Spleen (tissue), 11 donors: ENCODE measurements around the gene FES. TPM values are rescaled to one million over a fixed set of nuclear protein-coding genes. Genes with fewer than 3 reads are reported as not detected.
A peak's percentile ranks its signal among the peaks of the same experiment; 100 is the strongest.

Source experiments
- DNase-seq: peaks from one replicate; pipeline ENCODE4 v3.0.0-alpha.2; 2020
- H3K27ac ChIP-seq, 8 donors: fragments of 200-600 bp; sonication (generic) in 7 of 8; 1 replicate in 4 of 8; 2 replicates in 4 of 8; pipeline versions ENCODE4 v1.5.0 to v1.8.0; 2016 to 2021; ENCODE audit warnings: inconsistent platforms in 4 of 8, mild to moderate bottlenecking in 4 of 8, moderate library complexity in 1 of 8
- H3K27me3 ChIP-seq, 7 donors: fragments of 200-600 bp; sonication (generic) in 6 of 7; replicated peaks in 1 of 7; 1 replicate in 4 of 7; 2 replicates in 3 of 7; pipeline versions ENCODE4 v1.5.0 to v1.8.0; 2016 to 2021; ENCODE audit warnings: inconsistent platforms in 3 of 7, mild to moderate bottlenecking in 1 of 7
- H3K36me3 ChIP-seq, 6 donors: fragments of 200-600 bp; sonication (generic) in 5 of 6; 1 replicate in 4 of 6; 2 replicates in 2 of 6; pipeline versions ENCODE4 v1.5.0 to v1.8.0; 2016 to 2021; ENCODE audit warnings: inconsistent platforms in 2 of 6
- H3K4me1 ChIP-seq, 6 donors: fragments of 200-600 bp; sonication (generic) in 5 of 6; 1 replicate in 3 of 6; 2 replicates in 3 of 6; pipeline versions ENCODE4 v1.5.0 to v1.8.0; 2016 to 2021; ENCODE audit warnings: inconsistent platforms in 3 of 6
- H3K4me3 ChIP-seq, 8 donors: fragments of 200-600 bp; sonication (generic) in 7 of 8; 1 replicate in 4 of 8; 2 replicates in 4 of 8; pipeline versions ENCODE4 v1.5.0 to v1.8.0; 2016 to 2021; ENCODE audit warnings: inconsistent platforms in 4 of 8, mild to moderate bottlenecking in 4 of 8, moderate library complexity in 2 of 8
- H3K9me3 ChIP-seq, 8 donors: fragments of 200-600 bp; sonication (generic) in 7 of 8; 1 replicate in 4 of 8; 2 replicates in 4 of 8; pipeline versions ENCODE4 v1.5.0 to v1.8.0; 2016 to 2021; ENCODE audit warnings: inconsistent platforms in 4 of 8
- POLR2A ChIP-seq, 3 donors: fragments of 450-650 bp; IDR thresholded peaks; one replicate each; pipeline ENCODE4 v1.5.1; 2017; ENCODE audit warnings: antibody characterized with exemption in 3 of 3, mild to moderate bottlenecking in 1 of 3
- POLR2AphosphoS5 ChIP-seq, 3 donors: sonication (generic); formaldehyde crosslinking; IDR thresholded peaks; one replicate each; pipeline ENCODE4 v1.5.1; 2017; ENCODE audit warnings: antibody characterized with exemption in 3 of 3
- WGBS, 5 donors: extraction: QIAGEN DNeasy Blood & Tissue Kit in 3 of 5; methylation state at CpG; one replicate each; pipeline versions ENCODE4 v1.1.5 to v1.1.7; 2013 to 2018; 5-methylcytosine and 5-hydroxymethylcytosine counted together
- intact Hi-C: fragments of 100-400 bp; cut with DNase I; formaldehyde crosslinking; loops from one replicate; pipeline ENCODE4 v1.15.0; 2023; ENCODE audit warnings: low total_unique reads
- polyA plus RNA-seq, 3 donors: library from polyadenylated mRNA; stranded (reverse); fragments of 200-250 nt; gene quantifications; one replicate each; pipeline ENCODE4 v1.2.1, GENCODE V29; 2013
- total RNA-seq, 7 donors: library from RNA; depleted of rRNA in 3 of 7; stranded (reverse); fragments of >200 nt in 3 of 7; fragmentation: NEBNext Ultra II Directional in 4 of 7; extraction: Animal tissue kit (Norgen Biotek cat#: 25700) in 4 of 7; gene quantifications; one replicate each; pipeline versions ENCODE4 v1.1.0 to v1.2.1, GENCODE V29; 2016 to 2021
- TF ChIP-seq, protein P1 (sequence below), 11 experiments: fragments of 200-600 bp in 7 of 11; fragments of 450-650 bp in 4 of 11; sonication (generic) in 4 of 11; IDR thresholded peaks in 8 of 11; conservative IDR thresholded peaks in 3 of 11; 1 replicate in 7 of 11; 2 replicates in 4 of 11; pipeline versions ENCODE4 v1.4.0 to v1.8.0; 2016 to 2021; ENCODE audit warnings: antibody characterized with exemption in 11 of 11, inconsistent platforms in 4 of 11, mild to moderate bottlenecking in 1 of 11
- donor health status: healthy with polysubstance abuse.
- donor health status: DM: no; HTN: no; CAD: no; lungs with moderate emphysema.
- donor health status: DM: no; HTN: no; CAD: no.
- donor health status: Bipolar disorder and iron deficiency.
- donor health status: healthy.
- donor health status: DM: no; HTN: no; CAD: no.
- donor health status: DM: yes; HTN: yes; CAD: no.

Gene FES
- total and polyA plus RNA-seq, 10 donors: 39.5 to 369 (median 240) TPM

GRCh38 chr15:90857883-90858443 lies 26.3 kb upstream of the FES start:
- no peak overlapping the region for H3K4me3 ChIP-seq
- no peaks in the 10 kb centered on the region for H3K9me3 ChIP-seq
- peak overlapping the region in 1 of 8 donors; percentile 1 for H3K27ac ChIP-seq
- intact Hi-C loops: no loop called here
- TF ChIP-seq, protein P1, sequence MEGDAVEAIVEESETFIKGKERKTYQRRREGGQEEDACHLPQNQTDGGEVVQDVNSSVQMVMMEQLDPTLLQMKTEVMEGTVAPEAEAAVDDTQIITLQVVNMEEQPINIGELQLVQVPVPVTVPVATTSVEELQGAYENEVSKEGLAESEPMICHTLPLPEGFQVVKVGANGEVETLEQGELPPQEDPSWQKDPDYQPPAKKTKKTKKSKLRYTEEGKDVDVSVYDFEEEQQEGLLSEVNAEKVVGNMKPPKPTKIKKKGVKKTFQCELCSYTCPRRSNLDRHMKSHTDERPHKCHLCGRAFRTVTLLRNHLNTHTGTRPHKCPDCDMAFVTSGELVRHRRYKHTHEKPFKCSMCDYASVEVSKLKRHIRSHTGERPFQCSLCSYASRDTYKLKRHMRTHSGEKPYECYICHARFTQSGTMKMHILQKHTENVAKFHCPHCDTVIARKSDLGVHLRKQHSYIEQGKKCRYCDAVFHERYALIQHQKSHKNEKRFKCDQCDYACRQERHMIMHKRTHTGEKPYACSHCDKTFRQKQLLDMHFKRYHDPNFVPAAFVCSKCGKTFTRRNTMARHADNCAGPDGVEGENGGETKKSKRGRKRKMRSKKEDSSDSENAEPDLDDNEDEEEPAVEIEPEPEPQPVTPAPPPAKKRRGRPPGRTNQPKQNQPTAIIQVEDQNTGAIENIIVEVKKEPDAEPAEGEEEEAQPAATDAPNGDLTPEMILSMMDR (IDR thresholded peaks at IDR 0.05 in 8 of 11, conservative IDR thresholded peaks at IDR 0.05 in 3 of 11): no peak
- TF ChIP-seq POLR2AphosphoS5 (IDR thresholded peaks at IDR 0.05) (no peak), POLR2A (IDR thresholded peaks at IDR 0.05) (no peak)
- DNase-seq: no peak
- WGBS, 5 donors: 80 to 92% (median 88%) methylated on average over 8 of the region's 8 CpGs
- no peaks in the 10 kb centered on the region for H3K36me3 ChIP-seq
- peaks cover 5 to 89% (median 47%) of the 10 kb centered on the region in 6 donors for H3K4me1 ChIP-seq
- no peaks in the 10 kb centered on the region for H3K27me3 ChIP-seq

DNA sequence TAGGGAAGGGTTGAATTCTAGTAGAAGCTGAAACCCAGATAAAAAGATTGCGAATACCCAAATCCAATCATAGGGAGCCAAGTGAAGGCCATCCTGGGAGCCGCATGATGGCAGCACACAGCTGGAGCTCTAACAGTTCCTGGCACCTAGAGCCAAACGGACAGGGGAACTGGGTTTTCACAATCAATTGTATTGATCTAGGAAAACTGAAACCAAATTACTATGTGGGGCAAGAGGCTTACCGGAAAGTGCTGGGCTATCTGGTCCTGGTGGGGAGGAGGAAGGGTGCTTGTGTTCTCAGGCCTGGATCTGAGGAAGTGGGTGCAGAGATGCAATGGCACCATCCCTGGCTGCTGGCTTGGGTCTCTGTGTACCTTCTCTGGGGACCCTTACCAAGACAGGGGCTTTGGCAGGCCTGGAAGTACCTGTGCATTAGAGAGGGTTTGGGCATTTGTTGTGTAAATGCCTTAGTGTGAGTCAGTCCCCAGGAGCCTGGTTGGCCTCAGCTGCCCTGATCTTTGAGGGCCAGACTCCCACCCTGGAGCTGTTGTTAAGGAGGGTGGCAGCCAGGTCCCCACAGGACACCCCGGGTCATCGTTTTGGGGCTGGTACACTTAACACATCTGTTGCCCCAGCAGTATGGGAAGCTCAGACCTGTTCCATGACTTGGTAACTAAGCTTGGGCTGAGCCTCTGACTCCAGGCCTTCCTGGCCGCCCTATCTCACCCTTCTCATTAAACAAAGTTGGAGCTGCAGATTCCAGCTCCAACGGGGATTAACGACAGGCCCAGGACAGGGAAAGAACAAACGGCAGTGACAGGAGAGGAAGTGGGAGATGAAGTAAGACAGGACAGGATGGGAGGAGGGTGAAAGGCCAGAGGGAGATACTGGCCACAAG lies 24.8 kb upstream of the FES start:
- no peaks in the 10 kb centered on the region for H3K27me3 ChIP-seq
- 51 to 78% (median 62%) methylated on average over 10 of the region's 10 CpGs for WGBS, 5 donors
- no peak overlapping the region for H3K4me3 ChIP-seq
- no peaks in the 10 kb centered on the region for H3K36me3 ChIP-seq
- TF ChIP-seq POLR2A (IDR thresholded peaks at IDR 0.05): no peak
- TF ChIP-seq, protein P1 (IDR thresholded peaks at IDR 0.05 in 8 of 11, conservative IDR thresholded peaks at IDR 0.05 in 3 of 11): no peak
- TF ChIP-seq POLR2AphosphoS5 (IDR thresholded peaks at IDR 0.05): no peak
- H3K27ac ChIP-seq: peak overlapping the region in 5 of 8 donors; percentile 41 to 82 (median 71)
- intact Hi-C loops: no loop called here
- no peak for DNase-seq
- no peaks in the 10 kb centered on the region for H3K9me3 ChIP-seq
- peaks cover 5 to 89% (median 39%) of the 10 kb centered on the region in 6 donors for H3K4me1 ChIP-seq

GRCh38 chr15:90860450-90860849 lies 23.9 kb upstream of the FES start:
- Histone ChIP-seq H3K27ac (peak overlapping the region in 4 of 8 donors; percentile 13 to 82 (median 74)), H3K4me3 (no peak overlapping the region), H3K4me1 (peaks cover 5 to 81% (median 34%) of the 10 kb centered on the region in 6 donors), H3K9me3 (no peaks in the 10 kb centered on the region), H3K36me3 (no peaks in the 10 kb centered on the region), H3K27me3 (no peaks in the 10 kb centered on the region)
- WGBS, 5 donors: 79 to 94% (median 92%) methylated on average over 7 of the region's 7 CpGs
- DNase-seq: no peak
- TF ChIP-seq POLR2A (IDR thresholded peaks at IDR 0.05) (no peak), POLR2AphosphoS5 (IDR thresholded peaks at IDR 0.05) (no peak)
- TF ChIP-seq, protein P1 (IDR thresholded peaks at IDR 0.05 in 8 of 11, conservative IDR thresholded peaks at IDR 0.05 in 3 of 11): no peak
- intact Hi-C loops: no loop called here
